Loucy (cell line): ENCODE results near the gene FLT3LG.

Experiments used
- H2AFZ ChIP-seq: fragments of 200-600 bp; sonication (generic); 2 replicates; pipeline ENCODE4 v1.6.0; 2016; ENCODE audit warnings: antibody characterized with exemption, mild to moderate bottlenecking, low read length, moderate library complexity
- H3F3A ChIP-seq: fragments of 200-600 bp; 2 replicates; pipeline ENCODE4 v1.6.0; 2016; ENCODE audit warnings: antibody characterized with exemption, low read depth, mild to moderate bottlenecking
- H3K27me3 ChIP-seq: fragments of 200-600 bp; sonication (generic); 2 replicates; pipeline ENCODE4 v1.6.1; 2014; ENCODE audit warnings: low read length, mild to moderate bottlenecking; ENCODE audit not compliant: insufficient read depth, poor library complexity, severe bottlenecking
- H3K36me3 ChIP-seq: fragments of 200-600 bp; sonication (generic); 2 replicates; pipeline ENCODE4 v1.6.1; 2016; ENCODE audit warnings: low read length; ENCODE audit not compliant: insufficient read depth
- H3K4me1 ChIP-seq: fragments of 200-600 bp; sonication (generic); 2 replicates; pipeline ENCODE4 v1.5.1; 2014; ENCODE audit warnings: low read length, mild to moderate bottlenecking; ENCODE audit not compliant: insufficient read depth, poor library complexity, severe bottlenecking
- H3K4me2 ChIP-seq: fragments of 200-600 bp; sonication (generic); 2 replicates; pipeline ENCODE4 v1.6.0; 2014; ENCODE audit warnings: antibody characterized with exemption, low read length, low read depth, mild to moderate bottlenecking; ENCODE audit not compliant: poor library complexity, severe bottlenecking
- H3K4me3 ChIP-seq: fragments of 200-600 bp; sonication (generic); 2 replicates; pipeline ENCODE4 v1.5.1; 2014; ENCODE audit warnings: low read length, mild to moderate bottlenecking, mixed read lengths; ENCODE audit not compliant: poor library complexity, severe bottlenecking
- H3K79me2 ChIP-seq: fragments of 200-600 bp; sonication (generic); 2 replicates; pipeline ENCODE4 v1.6.1; 2014; ENCODE audit warnings: low read length; ENCODE audit not compliant: insufficient read depth
- H3K9ac ChIP-seq: fragments of 200-600 bp; sonication (generic); 2 replicates; pipeline ENCODE4 v1.6.0; 2014; ENCODE audit warnings: mild to moderate bottlenecking, low read depth, low read length, moderate library complexity; ENCODE audit not compliant: poor library complexity, severe bottlenecking
- H3K9me2 ChIP-seq: fragments of 200-600 bp; sonication (generic); replicated peaks from 2 replicates; pipeline ENCODE4 v1.6.1; 2016; ENCODE audit warnings: low read depth, low read length, mixed read lengths
- H3K9me3 ChIP-seq: fragments of 200-600 bp; sonication (generic); 2 replicates; pipeline ENCODE4 v1.6.1; 2014; ENCODE audit warnings: mild to moderate bottlenecking, antibody characterized with exemption, low read length, low read depth; ENCODE audit not compliant: insufficient read depth
- H4K20me1 ChIP-seq: fragments of 200-600 bp; sonication (generic); 2 replicates; pipeline ENCODE4 v1.6.0; 2014; ENCODE audit warnings: antibody characterized with exemption, low read length, mild to moderate bottlenecking; ENCODE audit not compliant: insufficient read depth, poor library complexity, severe bottlenecking
- EZH2phosphoT487 ChIP-seq: fragments of 200-600 bp; IDR thresholded peaks from 2 replicates; pipeline ENCODE4 v1.6.1; 2018; ENCODE audit warnings: antibody characterized with exemption, mild to moderate bottlenecking, moderate library complexity, borderline replicate concordance
- TF ChIP-seq, protein P1 (sequence below): fragments of 200-600 bp; sonication (generic); conservative IDR thresholded peaks from 2 replicates; pipeline ENCODE4 v1.5.1; 2014; ENCODE audit warnings: mild to moderate bottlenecking, antibody characterized with exemption, low read length

Gene FLT3LG

GRCh38 chr19:49427339-49427738 is 46.7 kb upstream of the FLT3LG start:
- Histone ChIP-seq H3K79me2 (no peaks in the 10 kb centered on the region), H3K9me3 (no peaks in the 10 kb centered on the region), H3K9me2 (no peaks in the 10 kb centered on the region), H3K4me2 (no peak overlapping the region), H2AFZ (no peak overlapping the region), H3K27me3 (no peaks in the 10 kb centered on the region), H3K4me1 (peaks cover 35% of the 10 kb centered on the region), H4K20me1 (no peaks in the 10 kb centered on the region), H3F3A (no peaks in the 10 kb centered on the region), H3K4me3 (no peak overlapping the region), H3K36me3 (no peaks in the 10 kb centered on the region), H3K9ac (no peak overlapping the region)
- TF ChIP-seq, protein P1, sequence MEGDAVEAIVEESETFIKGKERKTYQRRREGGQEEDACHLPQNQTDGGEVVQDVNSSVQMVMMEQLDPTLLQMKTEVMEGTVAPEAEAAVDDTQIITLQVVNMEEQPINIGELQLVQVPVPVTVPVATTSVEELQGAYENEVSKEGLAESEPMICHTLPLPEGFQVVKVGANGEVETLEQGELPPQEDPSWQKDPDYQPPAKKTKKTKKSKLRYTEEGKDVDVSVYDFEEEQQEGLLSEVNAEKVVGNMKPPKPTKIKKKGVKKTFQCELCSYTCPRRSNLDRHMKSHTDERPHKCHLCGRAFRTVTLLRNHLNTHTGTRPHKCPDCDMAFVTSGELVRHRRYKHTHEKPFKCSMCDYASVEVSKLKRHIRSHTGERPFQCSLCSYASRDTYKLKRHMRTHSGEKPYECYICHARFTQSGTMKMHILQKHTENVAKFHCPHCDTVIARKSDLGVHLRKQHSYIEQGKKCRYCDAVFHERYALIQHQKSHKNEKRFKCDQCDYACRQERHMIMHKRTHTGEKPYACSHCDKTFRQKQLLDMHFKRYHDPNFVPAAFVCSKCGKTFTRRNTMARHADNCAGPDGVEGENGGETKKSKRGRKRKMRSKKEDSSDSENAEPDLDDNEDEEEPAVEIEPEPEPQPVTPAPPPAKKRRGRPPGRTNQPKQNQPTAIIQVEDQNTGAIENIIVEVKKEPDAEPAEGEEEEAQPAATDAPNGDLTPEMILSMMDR = no peak
- no peak for TF ChIP-seq EZH2phosphoT487

DNA sequence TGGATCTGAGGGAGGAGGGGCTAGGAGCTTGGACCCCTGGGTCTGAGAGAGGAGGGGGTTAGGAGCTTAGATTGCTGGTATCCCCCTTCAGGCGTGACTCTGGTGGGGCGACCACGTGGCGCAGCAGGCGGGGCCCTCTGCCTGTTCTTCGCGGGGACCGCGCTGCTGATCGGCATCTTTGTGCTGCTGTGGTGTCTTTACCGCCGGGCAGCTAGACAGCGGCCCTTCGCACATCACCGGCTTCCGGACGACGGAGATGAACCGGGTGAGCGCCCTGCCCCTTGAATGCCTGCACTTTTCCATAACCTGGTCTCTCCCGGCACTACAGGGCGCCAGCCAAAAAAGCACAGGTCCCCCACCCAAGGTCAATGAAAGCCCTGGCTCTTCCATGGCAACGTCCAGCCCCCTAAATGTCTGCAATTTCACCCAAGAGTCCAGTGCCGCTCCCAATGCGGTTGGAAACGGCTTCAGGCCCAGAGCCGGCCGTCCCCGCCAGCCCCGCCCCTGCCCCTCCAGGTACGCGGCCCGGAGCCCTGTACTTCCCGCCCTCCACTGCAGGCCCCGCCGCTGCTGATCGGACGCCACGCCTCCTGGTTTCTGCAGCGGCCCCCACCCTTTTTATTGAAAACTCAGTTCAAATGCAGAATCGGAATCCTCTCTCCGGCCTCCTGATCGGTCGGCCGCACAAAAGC is 46.0 kb upstream of the FLT3LG start:
- H3K9ac ChIP-seq = no peak overlapping the region
- no peaks in the 10 kb centered on the region for H3K9me3 ChIP-seq
- H3K4me2 ChIP-seq = no peak overlapping the region
- H3K36me3 ChIP-seq = no peaks in the 10 kb centered on the region
- H3F3A ChIP-seq = no peaks in the 10 kb centered on the region
- no peaks in the 10 kb centered on the region for H4K20me1 ChIP-seq
- TF ChIP-seq, protein P1 = no peak
- no peak for TF ChIP-seq EZH2phosphoT487
- no peaks in the 10 kb centered on the region for H3K79me2 ChIP-seq
- no peaks in the 10 kb centered on the region for H3K27me3 ChIP-seq
- no peak overlapping the region for H3K4me3 ChIP-seq
- H3K9me2 ChIP-seq = no peaks in the 10 kb centered on the region
- H3K4me1 ChIP-seq = peaks cover 32% of the 10 kb centered on the region
- H2AFZ ChIP-seq = no peak overlapping the region

DNA sequence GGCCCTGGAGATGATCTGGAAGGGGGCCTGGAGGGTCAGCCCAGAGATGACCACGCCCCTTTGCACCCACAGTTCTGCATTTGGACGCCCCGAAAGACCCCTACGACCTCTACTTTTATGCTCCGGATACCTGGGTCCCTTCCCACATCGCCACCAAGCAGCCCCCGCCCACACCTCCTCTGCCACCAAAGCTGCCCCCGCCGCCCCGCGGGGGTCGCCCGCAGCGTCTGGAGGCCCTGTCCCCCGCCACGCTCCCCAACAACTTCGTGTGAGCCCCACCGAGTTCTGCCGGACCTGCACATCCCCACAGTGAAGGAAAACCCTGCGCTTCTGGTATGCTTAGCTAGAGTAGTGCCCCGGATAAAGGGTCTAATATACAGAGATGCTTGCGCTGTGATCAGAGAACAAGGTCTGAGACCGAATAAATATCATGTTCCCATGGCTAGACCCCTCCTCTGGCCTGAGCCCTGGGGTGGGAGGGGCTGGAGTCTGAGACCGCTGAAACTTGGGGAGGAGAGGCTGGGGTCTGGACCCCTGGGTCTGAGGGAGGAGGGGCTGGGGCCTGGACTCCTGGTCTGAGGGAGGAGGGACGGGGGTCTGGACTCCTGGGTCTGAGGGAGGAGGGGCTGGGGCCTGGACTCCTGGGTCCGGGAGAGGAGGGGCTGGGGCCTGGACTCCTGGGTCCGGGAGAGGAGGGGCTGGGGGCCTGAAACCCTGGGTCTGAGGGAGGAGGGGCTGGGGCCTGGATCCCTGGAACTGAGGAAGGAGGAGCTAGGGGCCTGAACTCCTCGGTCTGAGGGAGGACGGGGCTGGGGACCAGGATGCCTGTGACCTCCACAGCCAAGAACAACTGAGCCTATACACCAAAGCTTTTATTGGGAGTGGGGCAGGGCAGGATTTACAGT is 45.2 kb upstream of the FLT3LG start:
- Histone ChIP-seq H3K4me3 (no peak overlapping the region), H4K20me1 (no peaks in the 10 kb centered on the region), H3K4me2 (no peak overlapping the region), H3K36me3 (no peaks in the 10 kb centered on the region), H3K79me2 (no peaks in the 10 kb centered on the region), H3K9me3 (no peaks in the 10 kb centered on the region), H3K9ac (no peak overlapping the region), H3K9me2 (no peaks in the 10 kb centered on the region), H3K27me3 (no peaks in the 10 kb centered on the region), H3K4me1 (peaks cover 24% of the 10 kb centered on the region), H3F3A (no peaks in the 10 kb centered on the region), H2AFZ (no peak overlapping the region)
- TF ChIP-seq, protein P1 = no peak
- TF ChIP-seq EZH2phosphoT487 = no peak
